ENCODE results near the gene FRYL. TPM values are rescaled to one million over a fixed set of nuclear protein-coding genes. Genes with fewer than 3 reads are reported as not detected.

Gene FRYL
- total and polyA plus RNA-seq, 2 of the 8 experiments (the other 6 are each of a cell fraction or from before 2014, with no cell fraction given) = 8.0 to 36.5 TPM

DNA sequence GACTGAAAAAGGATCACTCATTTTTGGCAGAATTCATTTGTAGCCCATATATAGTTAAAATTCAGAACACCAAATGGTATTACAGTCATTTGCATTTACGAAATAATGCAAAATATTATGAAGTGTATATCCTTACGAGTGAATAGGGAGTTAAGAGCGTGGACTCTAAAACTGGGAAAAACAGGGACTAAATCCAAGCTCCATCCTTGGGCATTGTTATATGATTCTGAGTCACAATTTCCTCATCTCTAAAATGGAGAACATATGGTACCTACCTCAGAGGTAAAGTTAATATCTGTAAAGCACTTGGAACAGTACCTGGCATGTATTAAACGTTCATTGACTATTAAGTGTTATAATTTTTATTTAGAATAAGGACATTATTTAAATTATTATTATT is 183.7 kb downstream of the FRYL start (continued):
- TF ChIP-seq, protein P1, sequence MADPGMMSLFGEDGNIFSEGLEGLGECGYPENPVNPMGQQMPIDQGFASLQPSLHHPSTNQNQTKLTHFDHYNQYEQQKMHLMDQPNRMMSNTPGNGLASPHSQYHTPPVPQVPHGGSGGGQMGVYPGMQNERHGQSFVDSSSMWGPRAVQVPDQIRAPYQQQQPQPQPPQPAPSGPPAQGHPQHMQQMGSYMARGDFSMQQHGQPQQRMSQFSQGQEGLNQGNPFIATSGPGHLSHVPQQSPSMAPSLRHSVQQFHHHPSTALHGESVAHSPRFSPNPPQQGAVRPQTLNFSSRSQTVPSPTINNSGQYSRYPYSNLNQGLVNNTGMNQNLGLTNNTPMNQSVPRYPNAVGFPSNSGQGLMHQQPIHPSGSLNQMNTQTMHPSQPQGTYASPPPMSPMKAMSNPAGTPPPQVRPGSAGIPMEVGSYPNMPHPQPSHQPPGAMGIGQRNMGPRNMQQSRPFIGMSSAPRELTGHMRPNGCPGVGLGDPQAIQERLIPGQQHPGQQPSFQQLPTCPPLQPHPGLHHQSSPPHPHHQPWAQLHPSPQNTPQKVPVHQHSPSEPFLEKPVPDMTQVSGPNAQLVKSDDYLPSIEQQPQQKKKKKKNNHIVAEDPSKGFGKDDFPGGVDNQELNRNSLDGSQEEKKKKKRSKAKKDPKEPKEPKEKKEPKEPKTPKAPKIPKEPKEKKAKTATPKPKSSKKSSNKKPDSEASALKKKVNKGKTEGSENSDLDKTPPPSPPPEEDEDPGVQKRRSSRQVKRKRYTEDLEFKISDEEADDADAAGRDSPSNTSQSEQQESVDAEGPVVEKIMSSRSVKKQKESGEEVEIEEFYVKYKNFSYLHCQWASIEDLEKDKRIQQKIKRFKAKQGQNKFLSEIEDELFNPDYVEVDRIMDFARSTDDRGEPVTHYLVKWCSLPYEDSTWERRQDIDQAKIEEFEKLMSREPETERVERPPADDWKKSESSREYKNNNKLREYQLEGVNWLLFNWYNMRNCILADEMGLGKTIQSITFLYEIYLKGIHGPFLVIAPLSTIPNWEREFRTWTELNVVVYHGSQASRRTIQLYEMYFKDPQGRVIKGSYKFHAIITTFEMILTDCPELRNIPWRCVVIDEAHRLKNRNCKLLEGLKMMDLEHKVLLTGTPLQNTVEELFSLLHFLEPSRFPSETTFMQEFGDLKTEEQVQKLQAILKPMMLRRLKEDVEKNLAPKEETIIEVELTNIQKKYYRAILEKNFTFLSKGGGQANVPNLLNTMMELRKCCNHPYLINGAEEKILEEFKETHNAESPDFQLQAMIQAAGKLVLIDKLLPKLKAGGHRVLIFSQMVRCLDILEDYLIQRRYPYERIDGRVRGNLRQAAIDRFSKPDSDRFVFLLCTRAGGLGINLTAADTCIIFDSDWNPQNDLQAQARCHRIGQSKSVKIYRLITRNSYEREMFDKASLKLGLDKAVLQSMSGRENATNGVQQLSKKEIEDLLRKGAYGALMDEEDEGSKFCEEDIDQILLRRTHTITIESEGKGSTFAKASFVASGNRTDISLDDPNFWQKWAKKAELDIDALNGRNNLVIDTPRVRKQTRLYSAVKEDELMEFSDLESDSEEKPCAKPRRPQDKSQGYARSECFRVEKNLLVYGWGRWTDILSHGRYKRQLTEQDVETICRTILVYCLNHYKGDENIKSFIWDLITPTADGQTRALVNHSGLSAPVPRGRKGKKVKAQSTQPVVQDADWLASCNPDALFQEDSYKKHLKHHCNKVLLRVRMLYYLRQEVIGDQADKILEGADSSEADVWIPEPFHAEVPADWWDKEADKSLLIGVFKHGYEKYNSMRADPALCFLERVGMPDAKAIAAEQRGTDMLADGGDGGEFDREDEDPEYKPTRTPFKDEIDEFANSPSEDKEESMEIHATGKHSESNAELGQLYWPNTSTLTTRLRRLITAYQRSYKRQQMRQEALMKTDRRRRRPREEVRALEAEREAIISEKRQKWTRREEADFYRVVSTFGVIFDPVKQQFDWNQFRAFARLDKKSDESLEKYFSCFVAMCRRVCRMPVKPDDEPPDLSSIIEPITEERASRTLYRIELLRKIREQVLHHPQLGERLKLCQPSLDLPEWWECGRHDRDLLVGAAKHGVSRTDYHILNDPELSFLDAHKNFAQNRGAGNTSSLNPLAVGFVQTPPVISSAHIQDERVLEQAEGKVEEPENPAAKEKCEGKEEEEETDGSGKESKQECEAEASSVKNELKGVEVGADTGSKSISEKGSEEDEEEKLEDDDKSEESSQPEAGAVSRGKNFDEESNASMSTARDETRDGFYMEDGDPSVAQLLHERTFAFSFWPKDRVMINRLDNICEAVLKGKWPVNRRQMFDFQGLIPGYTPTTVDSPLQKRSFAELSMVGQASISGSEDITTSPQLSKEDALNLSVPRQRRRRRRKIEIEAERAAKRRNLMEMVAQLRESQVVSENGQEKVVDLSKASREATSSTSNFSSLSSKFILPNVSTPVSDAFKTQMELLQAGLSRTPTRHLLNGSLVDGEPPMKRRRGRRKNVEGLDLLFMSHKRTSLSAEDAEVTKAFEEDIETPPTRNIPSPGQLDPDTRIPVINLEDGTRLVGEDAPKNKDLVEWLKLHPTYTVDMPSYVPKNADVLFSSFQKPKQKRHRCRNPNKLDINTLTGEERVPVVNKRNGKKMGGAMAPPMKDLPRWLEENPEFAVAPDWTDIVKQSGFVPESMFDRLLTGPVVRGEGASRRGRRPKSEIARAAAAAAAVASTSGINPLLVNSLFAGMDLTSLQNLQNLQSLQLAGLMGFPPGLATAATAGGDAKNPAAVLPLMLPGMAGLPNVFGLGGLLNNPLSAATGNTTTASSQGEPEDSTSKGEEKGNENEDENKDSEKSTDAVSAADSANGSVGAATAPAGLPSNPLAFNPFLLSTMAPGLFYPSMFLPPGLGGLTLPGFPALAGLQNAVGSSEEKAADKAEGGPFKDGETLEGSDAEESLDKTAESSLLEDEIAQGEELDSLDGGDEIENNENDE (IDR thresholded peaks at IDR 0.05; ENCODE audit: insufficient replicate concordance, low read length) = no peak
- TF ChIP-seq JUN (IDR thresholded peaks at IDR 0.05; ENCODE audit: low read depth, low read length) (no peak), EZH2 (IDR thresholded peaks at IDR 0.05; ENCODE audit: low read depth, low read length, severe bottlenecking) (no peak), BRCA1 (IDR thresholded peaks at IDR 0.05; ENCODE audit: low read depth, low read length) (no peak), CREB1 (IDR thresholded peaks at IDR 0.05) (no peak), PHF8 (conservative IDR thresholded peaks at IDR 0.05; ENCODE audit: low read depth, low read length) (no peak), RFX5 (IDR thresholded peaks at IDR 0.05; ENCODE audit: borderline replicate concordance, low read depth, low read length) (no peak), RBBP5 (IDR thresholded peaks at IDR 0.05; ENCODE audit: borderline replicate concordance, low read depth, low read length) (no peak)

Measured in H1 (cell line).